Measurements from ENCODE around the gene UBC. TPM values are rescaled to one million over a fixed set of nuclear protein-coding genes. Genes with fewer than 3 reads are reported as not detected.
A peak's percentile ranks its signal among the peaks of the same experiment; 100 is the strongest.
"Not testable (repeated sequence)": the region's sequence is repeated elsewhere in the genome, so short reads cannot be mapped to it uniquely, and the experiment has no call there.

Gene UBC
- total RNA-seq, 1 experiment from 2014 or later: 1,552 TPM

DNA sequence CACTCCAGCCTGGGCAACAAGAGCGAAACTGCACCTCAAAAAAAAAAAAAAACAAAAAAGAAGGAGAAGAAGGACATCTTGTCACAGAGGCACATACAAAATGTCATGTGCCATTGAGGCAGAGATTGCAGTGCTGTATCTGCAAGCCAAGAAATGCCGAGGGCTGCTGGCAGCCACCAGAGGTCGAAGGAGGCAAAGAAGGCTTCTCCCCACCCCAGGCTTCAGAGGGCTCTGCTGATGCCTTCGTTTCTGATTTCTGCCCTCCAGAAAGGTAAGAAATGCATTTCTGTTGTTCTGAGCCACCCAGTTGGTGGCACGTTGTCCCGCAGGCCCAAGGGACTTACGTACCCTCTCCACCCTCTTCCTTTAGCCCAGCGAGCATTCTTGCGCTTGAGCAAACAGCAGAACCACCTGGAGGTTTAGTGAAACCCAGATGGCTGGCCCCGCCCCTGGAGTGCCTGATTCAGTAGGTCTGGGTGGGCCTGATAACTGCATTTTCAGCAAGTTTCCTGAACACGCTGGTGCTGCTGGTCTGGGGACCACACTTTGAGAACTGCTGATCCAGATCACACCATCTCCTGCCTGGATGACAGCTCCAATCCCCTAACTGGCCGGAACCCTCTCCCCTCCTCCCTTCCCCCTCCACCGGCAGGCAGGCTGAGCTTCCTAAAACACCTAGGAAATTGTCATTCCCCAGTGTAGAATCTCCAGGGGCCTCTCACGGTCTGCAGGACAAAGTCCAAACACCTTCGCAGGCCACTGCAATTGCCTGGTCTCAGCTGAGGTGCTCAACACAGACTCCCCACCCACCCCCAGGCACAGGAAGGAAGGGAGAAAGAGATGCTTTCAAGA lies 29.6 kb downstream of the UBC start:
- no peak for DNase-seq (ENCODE audit: low spot score)

DNA sequence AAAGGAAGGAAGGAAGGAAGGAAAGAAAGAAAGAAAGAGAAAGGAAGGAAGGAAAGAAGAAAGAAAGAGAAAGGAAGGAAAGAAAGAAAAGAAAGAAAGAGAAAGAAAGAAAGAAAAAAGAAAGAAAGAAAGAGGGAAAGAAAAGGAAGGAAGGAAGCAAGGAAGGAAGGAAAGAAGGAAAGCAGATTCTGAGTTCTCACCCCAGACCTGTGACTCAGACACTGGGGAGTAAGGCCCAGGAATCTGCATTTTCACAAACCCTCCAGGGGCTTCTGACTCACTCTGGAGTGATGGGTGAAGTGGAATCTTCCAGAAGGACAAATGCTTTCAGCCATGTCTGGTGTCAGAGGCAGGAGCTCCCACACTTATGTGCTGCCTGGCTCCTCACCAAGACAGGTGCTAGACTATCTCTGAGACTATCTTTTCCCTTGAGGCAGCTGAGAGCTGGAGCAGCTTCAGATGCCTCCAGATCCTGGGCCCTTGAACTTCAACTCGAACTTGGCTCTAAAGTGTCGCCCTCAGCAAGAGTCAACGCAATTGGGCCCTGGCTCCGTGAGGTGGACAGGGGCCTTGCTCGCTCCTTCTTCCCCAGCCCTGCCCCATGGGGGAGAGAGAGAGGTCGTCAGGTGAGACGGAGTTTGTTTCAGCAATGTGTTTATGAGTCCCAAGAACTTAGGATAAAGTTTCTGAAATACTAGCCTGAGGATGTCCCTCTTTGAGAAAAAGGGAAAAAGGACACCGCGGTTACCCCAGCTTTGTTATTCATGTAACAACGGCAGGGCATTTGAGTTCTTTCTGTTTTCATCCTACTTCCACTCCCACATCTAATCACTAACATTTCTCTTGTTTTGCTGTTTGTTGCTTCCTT lies 31.0 kb downstream of the UBC start:
- no peak for DNase-seq (ENCODE audit: low spot score)

DNA sequence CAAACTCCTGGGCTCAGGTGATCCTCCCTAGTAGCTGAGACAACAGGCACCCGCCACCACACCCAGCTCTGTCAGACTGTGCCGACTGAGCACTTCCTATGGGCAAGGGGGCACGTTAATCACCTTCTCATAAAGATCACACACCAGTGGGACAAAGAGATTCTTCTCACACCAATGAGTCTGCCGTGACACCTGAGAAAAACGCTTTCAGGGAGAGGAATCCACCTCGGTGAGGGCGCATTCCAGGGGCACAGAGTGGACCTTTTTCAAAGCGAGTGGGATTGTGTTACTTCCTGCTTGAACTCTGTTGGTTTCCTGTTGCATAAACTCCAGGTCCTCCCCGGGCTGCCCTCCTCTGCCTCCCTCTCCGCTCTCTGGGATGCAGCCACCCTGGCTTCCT lies 33.3 kb downstream of the UBC start:
- DNase-seq (ENCODE audit: low spot score): no peak

DNA sequence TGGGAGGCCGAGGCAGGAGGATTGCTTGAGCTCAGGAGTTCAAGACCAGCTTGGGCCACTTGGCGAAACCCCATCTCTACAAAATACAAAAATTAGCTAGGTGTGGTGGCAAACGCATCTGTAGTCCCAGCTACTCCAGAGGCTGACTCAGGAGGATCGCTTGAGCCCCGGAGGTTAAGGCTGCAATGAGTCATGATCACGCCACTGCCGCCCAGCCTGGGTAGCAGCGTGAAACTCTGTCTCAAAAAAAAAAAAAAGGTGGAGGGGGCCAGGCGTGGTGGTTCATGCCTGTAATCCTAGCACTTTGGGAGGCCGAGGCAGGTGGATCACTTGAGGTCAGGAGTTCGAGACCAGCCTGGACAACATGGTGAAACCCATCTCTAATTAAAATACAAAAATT lies 34.1 kb downstream of the UBC start:
- DNase-seq (ENCODE audit: low spot score): not testable (repeated sequence)

DNA sequence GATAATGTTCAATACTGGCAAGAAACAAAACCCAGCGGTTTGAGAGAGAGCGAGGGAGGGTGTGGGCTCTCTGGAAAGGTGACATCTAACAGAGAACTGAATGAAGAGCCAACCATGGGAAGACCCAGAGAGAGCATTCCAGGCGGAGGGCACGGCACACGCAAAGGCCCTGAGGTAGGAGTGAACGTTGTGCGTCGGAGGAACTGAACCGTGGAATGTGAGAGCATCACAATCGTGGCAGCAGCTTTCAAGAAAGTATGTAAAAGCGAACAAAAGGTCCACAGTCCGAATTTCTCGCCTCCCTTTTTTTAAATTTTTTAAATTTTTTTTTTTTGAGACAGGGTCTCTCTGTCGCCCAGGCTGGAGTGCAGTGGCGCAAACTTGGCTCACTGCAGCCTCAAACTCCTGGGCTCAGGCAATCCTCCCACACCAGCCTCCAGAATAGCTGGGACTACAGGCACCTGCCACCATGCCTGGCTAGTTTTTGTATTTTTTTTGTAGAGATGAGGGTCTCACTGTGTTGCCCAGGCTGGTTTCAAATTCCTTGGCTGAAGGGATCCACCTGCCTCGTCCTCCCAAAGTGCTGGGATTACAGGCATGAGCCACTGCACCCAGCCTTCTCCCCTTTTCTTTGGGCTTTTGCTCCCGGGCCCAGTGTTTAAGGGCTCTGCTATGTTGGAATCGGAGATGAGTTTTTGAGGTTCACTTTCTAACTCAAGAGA lies 35.5 kb downstream of the UBC start:
- no peak for DNase-seq (ENCODE audit: low spot score)

DNA sequence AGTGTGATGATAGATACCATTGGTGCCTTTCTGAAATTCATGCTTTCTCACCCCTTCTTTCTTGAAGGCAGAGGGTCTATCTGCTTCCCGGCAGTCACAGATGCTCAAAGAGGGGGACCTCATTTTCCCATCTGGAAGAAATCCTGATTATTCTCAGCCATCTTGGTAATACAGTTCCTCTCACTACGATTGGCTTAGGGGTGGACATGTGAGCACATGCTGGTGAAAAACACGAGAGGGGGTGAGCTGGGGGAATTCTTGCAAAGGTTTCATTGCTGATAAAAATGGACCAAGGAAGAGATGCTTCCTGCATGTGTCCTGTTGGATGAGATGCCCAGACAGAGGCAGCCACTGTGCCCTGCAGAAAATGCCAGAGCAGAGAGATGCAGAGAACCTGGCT lies 37.0 kb downstream of the UBC start:
- DNase-seq (ENCODE audit: low spot score): no peak

DNA sequence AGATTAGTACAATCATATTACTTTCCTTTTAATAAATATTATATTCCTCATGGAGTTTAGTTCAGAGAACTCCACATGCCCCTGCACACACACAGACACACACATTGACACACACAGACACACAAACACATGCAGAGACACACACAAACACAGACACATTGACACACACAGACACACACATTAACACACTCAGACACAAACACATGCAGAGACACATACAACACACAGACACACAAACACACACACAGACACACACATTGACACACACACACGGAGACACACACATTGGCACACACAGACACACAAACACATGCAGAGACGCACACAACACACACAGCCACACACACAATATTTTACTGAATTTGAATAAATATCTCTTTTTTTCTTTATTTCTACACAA lies 38.3 kb downstream of the UBC start:
- DNase-seq (ENCODE audit: low spot score): no peak

DNA sequence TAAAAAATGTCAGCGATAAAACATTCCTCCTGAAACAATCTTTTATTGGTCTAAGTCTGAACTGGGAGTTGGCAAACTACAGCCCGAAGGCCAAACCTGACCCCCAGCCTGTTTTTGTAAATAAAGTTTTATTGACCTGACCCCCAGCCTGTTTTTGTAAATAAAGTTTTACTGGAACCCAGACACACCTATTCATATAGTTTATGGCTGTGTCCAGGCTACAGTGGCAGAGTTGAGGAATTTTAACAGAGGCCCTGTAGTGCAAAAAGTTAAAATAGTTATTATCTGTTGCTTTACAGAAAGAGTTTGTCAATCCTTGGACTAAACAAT lies 38.7 kb downstream of the UBC start:
- DNase-seq (ENCODE audit: low spot score): no peak

DNA sequence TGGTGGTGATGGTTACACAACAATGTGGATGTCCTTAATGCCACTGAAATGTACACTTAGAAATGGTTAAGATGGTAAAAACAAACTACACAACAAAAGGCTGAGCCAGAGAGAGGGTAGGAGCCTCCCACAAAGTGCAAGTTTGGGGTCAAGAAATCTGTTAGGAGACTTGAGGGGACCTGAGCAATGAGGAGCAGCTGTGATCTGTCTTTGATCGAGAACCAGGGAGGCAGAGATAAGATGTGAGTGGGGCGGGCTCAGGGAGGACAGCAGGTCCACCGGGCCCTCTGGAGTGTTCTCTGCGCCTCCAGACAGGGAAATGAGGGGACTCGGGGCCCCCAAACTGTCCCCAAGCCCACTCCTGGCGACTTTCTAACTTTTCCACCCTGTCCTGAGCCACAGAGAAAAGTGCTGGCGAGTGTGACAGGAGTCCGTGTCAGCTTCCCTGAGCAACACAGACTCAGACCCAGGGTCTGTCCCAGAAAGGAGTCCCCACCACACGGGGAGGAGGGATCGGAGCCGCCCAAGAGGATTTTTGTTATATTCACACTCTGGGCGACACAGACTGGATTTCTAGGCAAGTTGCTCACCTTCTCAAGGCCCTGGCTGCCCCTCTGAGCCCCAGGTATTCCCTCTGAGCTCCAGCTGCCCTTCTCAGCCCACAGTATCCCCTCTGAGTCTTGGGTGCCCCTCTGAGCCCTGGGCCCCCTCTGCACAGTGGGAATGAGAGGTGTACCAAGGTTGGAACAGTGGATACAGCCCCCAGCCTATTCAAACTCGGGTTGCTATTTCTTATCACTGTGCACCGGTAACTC lies 39.3 kb downstream of the UBC start:
- no peak for DNase-seq (ENCODE audit: low spot score)

DNA sequence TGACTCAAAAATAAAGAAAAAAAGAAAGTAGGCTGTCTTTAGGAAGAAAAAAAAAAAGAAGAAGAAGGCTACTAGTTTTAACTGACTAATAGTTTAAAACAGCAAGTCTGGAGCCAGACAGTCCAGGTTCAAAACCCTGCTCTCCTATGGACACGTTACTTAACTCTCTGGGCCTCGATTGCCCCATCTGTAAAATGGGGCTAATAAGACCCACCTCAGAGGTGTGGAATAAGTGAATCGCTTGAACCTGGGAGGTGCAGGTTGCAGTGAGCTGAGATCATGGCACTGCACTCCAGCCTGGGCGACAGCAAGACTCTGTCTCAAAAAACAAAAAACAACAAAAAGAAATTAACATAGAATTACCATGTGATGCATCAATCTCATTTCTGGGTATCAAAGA lies 40.3 kb downstream of the UBC start:
- no peak for DNase-seq (ENCODE audit: low spot score)

DNA sequence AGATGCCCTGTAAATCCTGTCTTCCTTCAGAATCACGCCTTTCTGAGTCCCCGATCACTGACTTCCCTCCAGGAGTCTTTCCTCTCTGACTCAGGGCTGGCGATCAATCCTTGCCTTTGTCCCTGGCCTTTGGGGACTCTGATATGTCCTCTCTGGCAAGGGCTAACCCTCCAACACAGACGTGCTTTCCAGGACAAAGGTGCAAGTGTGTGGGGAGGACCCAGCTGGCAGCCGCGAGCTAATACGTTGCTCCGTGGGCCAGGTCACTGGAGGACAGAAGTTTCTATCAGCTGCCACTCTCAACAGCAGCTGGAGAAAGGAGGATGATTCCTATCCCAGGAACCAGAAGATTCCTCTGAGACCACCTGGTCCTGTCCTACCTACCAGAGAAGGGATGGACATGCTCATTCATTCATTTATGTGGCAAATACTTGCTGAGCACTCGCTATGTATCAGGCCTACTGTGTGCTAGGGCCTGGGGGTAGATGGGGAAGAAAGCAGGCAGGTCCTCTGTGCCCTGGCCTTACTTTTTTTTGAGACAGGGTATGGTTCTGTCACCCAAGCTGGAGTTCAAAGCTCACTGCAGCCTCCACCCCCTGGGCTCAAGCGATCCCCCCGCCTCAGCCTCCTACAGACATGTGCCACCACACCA lies 42.3 kb downstream of the UBC start:
- DNase-seq (ENCODE audit: low spot score): no peak

DNA sequence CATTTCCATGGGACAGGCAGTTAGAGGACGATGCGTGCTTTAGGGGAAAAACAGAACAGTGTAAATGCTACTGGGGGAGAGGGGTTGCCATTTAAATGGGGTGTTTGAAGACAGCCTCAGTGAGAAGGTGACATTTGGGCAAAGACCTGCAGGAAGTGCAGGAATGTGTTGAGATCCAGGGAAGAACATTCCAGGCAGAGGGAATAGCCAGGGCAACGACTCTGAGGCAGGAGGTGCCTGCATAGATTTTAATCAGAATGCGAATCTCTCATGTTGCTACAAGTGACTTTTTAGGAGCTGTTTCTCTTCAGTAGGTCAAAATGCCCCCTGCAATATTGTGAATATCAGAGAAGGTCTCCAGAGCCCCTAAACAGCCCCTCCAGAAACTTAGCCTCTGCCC lies 43.2 kb downstream of the UBC start:
- DNase-seq (ENCODE audit: low spot score): no peak

DNA sequence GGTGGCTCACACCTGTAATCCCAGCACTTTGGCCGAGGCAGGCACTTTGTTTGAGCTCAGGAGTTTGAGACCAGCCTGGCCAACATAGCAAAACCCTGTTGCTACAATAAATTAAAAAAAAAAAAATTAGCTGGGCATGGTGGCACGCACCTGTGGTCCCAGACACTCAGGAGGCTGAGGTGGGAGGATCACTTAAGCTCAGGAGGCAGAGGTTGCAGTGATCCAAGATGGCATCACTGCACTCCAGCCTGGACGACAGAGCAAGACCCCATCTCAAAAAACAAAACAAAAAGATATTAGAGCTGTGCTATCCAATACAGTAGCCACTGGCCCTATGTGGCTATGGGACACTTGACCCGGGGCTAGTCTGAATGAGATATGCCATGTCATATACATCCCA lies 43.9 kb downstream of the UBC start:
- DNase-seq (ENCODE audit: low spot score): no peak

DNA sequence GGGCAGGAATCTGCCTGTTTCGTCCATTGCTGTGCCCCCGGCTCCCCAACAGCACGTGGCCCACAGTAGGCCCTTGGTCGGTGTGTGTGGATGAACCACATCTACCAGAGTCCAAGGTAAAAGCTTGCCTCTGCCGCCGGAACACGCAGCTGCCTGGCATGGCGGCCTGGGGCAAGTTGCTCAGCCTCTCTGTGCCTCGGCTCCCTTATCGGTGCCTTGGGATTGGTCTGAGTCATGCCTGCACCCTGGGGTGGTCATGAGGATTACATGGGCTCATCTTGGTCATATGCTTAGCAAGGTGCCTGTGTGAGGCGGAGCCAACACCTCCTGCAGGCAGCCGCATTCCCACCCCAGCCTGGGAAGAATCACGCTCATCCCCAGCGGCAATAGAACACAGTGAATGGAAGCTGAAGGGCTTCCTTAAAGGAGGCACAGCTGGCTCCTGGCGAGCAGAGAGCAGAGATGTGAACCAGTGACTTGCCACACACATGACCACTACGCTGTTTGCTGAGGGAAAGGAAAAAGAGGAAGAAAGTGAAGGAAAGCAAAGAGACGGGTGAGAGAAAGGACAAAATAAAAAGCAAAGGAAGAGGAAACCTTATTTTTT lies 45.3 kb downstream of the UBC start:
- no peak for DNase-seq (ENCODE audit: low spot score)

DNA sequence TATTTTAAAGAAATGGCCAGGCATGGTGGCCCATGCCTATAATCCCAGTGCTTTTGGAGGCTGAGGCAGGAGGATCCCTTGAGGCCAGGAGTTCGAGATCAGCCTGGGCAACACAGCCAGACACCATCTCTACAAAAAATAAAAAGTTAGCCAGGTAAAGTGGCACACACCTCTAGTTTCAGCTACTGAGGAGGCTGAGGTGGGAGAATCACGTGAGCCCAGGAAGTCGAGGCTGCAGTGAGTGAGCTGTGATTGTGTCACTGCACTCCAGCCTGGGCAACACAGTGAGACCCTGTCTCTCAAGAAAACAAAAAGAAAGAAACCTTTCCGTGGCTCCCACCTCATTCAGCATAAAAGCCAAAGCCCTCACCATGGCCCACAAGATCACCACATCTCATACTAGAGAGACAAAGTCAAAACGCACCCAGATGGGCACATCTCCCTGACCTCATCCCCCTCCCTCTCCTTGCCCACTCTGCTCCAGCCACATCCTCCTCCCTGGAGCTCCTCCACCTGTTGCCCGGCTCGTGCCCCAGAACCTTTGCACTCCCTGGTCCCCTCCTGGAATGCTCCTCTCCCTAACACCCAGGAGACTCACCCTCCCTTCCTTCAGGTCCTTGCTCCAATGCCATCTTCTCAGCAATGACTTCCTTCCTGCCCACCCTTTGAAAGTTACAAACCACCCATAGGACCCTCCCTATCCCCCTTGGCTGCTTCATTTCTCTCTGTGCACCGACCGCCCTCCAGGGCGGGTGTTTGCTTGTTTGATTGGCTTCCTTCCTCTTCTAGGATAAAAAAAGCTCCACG lies 46.0 kb downstream of the UBC start:
- DNase-seq (ENCODE audit: low spot score): no peak

DNA sequence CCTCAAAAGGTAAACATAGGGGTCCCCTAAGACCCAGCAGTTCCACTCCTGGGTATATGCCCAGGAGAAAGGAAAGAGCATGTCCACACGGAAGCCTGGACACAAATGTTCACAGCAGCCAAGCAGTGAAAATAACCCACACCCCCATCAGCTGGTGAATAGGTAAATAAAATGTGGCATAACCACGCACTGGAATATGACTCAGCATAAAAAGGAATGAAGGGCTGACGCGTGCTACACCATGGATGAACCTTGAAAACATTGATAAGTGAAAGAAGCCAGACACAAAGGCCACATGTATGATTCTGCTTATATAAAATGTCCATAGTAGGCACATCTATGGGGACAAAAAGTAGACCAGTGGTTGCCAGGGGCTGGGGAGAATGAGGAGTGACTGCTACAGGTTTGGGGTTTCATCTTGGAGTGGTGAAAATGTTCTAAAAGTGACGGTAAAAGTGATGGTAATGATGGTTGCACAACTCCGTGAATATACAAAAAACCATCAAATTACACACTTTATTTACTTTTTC lies 47.0 kb downstream of the UBC start:
- DNase-seq (ENCODE audit: low spot score): peak; percentile 82

DNA sequence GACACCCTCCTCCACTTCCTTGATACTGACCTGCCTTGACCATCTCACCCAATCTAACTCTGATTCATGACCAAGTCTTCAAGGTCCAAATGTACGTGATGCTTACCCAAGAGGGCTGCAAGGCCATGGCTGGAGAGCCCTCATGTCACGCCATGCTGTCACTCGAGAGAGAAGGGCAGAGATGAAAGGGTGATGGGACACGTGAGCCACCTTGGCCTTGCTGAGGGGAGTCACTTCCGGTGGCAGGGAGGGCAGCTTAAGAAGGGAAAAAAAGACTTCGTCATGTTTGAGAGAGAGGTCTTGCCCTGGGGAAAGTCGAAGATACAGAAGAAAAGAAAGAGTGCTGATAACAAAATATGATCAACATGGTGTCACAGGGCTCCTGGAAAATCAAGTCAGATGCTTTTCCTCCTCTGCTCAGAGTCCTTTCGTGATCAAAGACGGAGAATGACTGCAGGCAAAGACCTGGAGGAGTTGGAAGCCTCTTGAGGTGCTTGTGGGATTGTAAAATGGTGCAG lies 47.5 kb downstream of the UBC start:
- no peak for DNase-seq (ENCODE audit: low spot score)

DNA sequence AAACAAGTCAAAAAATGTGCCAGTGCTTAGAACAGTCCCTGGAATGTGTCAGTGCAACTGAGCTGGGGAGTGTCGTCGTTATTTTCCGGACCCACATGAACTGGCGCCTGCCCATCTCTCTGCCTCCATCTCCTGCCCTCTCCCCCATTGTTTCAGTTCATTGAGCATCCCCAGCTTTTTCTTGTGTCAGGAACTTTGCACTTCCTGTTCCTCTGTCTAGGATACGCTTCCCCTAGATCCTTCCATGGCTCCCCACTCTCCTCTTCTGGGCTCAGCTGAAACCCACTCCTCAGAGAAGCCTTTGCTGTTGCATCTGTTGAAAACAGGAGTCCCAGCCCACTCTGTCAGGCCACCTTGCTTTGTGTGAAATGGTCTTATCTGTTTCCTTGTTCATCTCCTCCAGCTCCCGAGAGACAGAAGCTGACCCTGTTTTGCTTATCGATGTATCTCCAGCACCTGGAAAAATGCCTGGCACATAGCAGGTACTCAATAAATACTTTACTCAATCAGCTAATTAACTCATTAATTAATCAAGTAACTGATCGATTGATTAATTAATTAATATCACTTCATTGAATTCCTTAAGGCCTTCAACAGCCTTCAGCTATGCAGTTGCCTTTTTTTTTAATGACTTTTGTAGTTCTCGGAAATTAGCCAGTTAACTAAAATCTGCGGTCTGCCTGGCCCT lies 48.1 kb downstream of the UBC start:
- DNase-seq (ENCODE audit: low spot score): no peak

DNA sequence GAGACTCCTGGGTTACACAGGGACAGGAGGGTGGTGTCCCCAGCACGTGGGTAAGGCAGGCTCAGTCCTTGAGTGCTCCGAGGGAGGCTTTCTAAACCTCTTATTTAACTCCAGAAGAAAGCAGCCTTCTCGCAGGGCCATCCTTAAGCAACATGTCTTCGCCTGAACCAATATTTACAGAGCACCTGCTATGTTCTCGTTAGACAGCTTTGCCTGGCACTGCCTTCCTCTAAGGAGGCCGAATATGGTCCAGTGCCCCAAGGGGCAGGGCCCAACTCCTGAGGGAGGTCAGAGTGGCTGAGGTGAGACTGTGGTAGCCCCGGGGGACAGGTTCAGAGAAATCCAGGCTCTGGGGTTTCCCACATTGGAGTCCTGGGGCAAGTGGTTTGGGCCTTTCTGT lies 48.7 kb downstream of the UBC start:
- no peak for DNase-seq (ENCODE audit: low spot score)

Data from H4 (cell line).